Measurements from ENCODE around the gene RELN.

DNA sequence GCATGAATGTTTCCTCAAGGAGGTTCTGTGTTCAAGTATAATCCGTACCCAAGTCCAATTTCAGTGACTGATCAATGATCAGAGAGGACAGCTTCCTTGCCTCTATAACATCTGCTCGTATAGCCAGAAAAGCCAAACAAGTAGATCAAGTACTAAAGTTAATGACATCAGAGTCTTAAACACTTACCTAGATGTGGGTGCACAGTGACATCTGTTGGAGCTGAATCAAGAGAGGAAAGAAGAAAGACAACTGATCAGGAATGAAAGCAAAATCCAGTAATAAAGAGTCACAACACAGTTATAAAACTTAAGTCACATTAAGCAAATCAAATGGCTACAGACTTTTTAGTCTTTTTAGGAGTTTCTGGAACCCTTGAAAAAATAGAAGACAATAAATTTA, 236.5 kb downstream of the RELN start:
- TF ChIP-seq, protein P1, sequence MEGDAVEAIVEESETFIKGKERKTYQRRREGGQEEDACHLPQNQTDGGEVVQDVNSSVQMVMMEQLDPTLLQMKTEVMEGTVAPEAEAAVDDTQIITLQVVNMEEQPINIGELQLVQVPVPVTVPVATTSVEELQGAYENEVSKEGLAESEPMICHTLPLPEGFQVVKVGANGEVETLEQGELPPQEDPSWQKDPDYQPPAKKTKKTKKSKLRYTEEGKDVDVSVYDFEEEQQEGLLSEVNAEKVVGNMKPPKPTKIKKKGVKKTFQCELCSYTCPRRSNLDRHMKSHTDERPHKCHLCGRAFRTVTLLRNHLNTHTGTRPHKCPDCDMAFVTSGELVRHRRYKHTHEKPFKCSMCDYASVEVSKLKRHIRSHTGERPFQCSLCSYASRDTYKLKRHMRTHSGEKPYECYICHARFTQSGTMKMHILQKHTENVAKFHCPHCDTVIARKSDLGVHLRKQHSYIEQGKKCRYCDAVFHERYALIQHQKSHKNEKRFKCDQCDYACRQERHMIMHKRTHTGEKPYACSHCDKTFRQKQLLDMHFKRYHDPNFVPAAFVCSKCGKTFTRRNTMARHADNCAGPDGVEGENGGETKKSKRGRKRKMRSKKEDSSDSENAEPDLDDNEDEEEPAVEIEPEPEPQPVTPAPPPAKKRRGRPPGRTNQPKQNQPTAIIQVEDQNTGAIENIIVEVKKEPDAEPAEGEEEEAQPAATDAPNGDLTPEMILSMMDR (IDR thresholded peaks at IDR 0.05), result no peak
- TF ChIP-seq POLR2A (IDR thresholded peaks at IDR 0.05), result no peak

Data from heart left ventricle (tissue), 13 donors.